Testis (tissue), 2 donors: ENCODE data around the gene DRD1.

ENCODE experiments used
- CTCF ChIP-seq, 3 experiments: fragments of 450-650 bp in 2 of 3; fragments of 200-600 bp in 1 of 3; sonication (generic) in 1 of 3; IDR thresholded peaks; one replicate each; pipeline ENCODE4 v1.5.1; 2016 to 2019; ENCODE audit warnings: antibody characterized with exemption in 3 of 3, mild to moderate bottlenecking in 2 of 3, moderate library complexity in 1 of 3
- POLR2A ChIP-seq: fragments of 450-650 bp; IDR thresholded peaks from one replicate; pipeline ENCODE4 v1.6.1; 2017; ENCODE audit warnings: antibody characterized with exemption, mild to moderate bottlenecking, moderate library complexity

GRCh38 chr5:175479125-175479881 is 35.3 kb upstream of the DRD1 start:
- TF ChIP-seq CTCF (IDR thresholded peaks at IDR 0.05), result no peak
- TF ChIP-seq POLR2A, result no peak
